NT2/D1 (cell line): ENCODE data around the gene MGAT5B.

Source experiments
- DNase-seq: peaks from one replicate; pipeline ENCODE4 v3.0.0-alpha.2; 2011; ENCODE audit warnings: low read depth, low spot score
- H3K27me3 ChIP-seq: 2 replicates; pipeline ENCODE4 v1.6.0; 2011; ENCODE audit warnings: mild to moderate bottlenecking; ENCODE audit not compliant: insufficient read length, insufficient read depth
- H3K36me3 ChIP-seq: 2 replicates; pipeline ENCODE4 v1.6.1; 2011; ENCODE audit warnings: mild to moderate bottlenecking, low read length, mixed read lengths; ENCODE audit not compliant: insufficient read depth, insufficient read length
- H3K4me1 ChIP-seq: 2 replicates; pipeline ENCODE4 v1.5.1; 2011; ENCODE audit not compliant: insufficient read depth, insufficient read length
- H3K4me3 ChIP-seq: 2 replicates; pipeline ENCODE4 v1.5.1; 2011; ENCODE audit warnings: low read depth; ENCODE audit not compliant: insufficient read length
- H3K9ac ChIP-seq: 2 replicates; pipeline ENCODE4 v1.6.0; 2011; ENCODE audit warnings: low read depth; ENCODE audit not compliant: insufficient read length
- H3K9me3 ChIP-seq: 2 replicates; pipeline ENCODE4 v1.5.1; 2011; ENCODE audit warnings: mild to moderate bottlenecking, low read length; ENCODE audit not compliant: insufficient read depth
- SUZ12 ChIP-seq: IDR thresholded peaks from 2 replicates; pipeline ENCODE4 v1.6.1; 2011; ENCODE audit not compliant: insufficient read length, insufficient read depth; ENCODE audit errors: extremely low read depth
- YY1 ChIP-seq: IDR thresholded peaks from 2 replicates; pipeline ENCODE4 v1.6.1; 2011; ENCODE audit not compliant: insufficient read length, insufficient read depth
- ZNF274 ChIP-seq: IDR thresholded peaks from 2 replicates; pipeline ENCODE4 v1.6.1; 2011; ENCODE audit warnings: mild to moderate bottlenecking, low read depth, low read length

MGAT5B gene

GRCh38 chr17:76872221-76872873 is 4.1 kb downstream of the MGAT5B start:
- Histone ChIP-seq H3K9ac (no peak overlapping the region), H3K4me3 (no peak overlapping the region), H3K9me3 (0 out of 2 replicates have a peak, but pooled peaks cover 9% of the 10 kb centered on the region), H3K36me3 (peaks cover 26% of the 10 kb centered on the region), H3K4me1 (peaks cover 10% of the 10 kb centered on the region), H3K27me3 (peaks cover 11% of the 10 kb centered on the region)
- no peak for TF ChIP-seq ZNF274
- TF ChIP-seq SUZ12: no peak
- TF ChIP-seq YY1: no peak
- DNase-seq: no peak

GRCh38 chr17:76872874-76873221 is 4.6 kb downstream of the MGAT5B start:
- Histone ChIP-seq H3K9ac (no peak overlapping the region), H3K36me3 (peaks cover 26% of the 10 kb centered on the region), H3K4me1 (peaks cover 7% of the 10 kb centered on the region), H3K4me3 (no peak overlapping the region), H3K9me3 (0 out of 2 replicates have a peak, but pooled peaks cover 9% of the 10 kb centered on the region), H3K27me3 (peaks cover 11% of the 10 kb centered on the region)
- DNase-seq: no peak
- TF ChIP-seq ZNF274 (no peak), YY1 (no peak), SUZ12 (no peak)

GRCh38 chr17:76873856-76874255 is 5.7 kb downstream of the MGAT5B start:
- Histone ChIP-seq H3K36me3 (peaks cover 26% of the 10 kb centered on the region), H3K9me3 (0 out of 2 replicates have a peak, but pooled peaks cover 9% of the 10 kb centered on the region), H3K4me1 (peaks cover 7% of the 10 kb centered on the region), H3K27me3 (peaks cover 9% of the 10 kb centered on the region), H3K4me3 (no peak overlapping the region), H3K9ac (no peak overlapping the region)
- TF ChIP-seq YY1 (no peak), SUZ12 (no peak), ZNF274 (no peak)
- no peak for DNase-seq

GRCh38 chr17:76877437-76877836 is 9.2 kb downstream of the MGAT5B start:
- Histone ChIP-seq H3K9me3 (0 out of 2 replicates have a peak, but pooled peaks cover 9% of the 10 kb centered on the region), H3K27me3 (no peaks in the 10 kb centered on the region), H3K4me1 (peaks cover 21% of the 10 kb centered on the region), H3K4me3 (no peak overlapping the region), H3K36me3 (peaks cover 29% of the 10 kb centered on the region), H3K9ac (no peak overlapping the region)
- TF ChIP-seq YY1: no peak
- no peak for TF ChIP-seq ZNF274
- no peak for TF ChIP-seq SUZ12
- DNase-seq: no peak

GRCh38 chr17:76878568-76878967 is 10.4 kb downstream of the MGAT5B start:
- TF ChIP-seq YY1 (no peak), SUZ12 (no peak), ZNF274 (no peak)
- H3K36me3 ChIP-seq: peaks cover 21% of the 10 kb centered on the region
- H3K9ac ChIP-seq: no peak overlapping the region
- 0 out of 2 replicates have a peak, but pooled peaks cover 9% of the 10 kb centered on the region for H3K9me3 ChIP-seq
- H3K4me3 ChIP-seq: no peak overlapping the region
- no peak for DNase-seq
- no peaks in the 10 kb centered on the region for H3K27me3 ChIP-seq
- peaks cover 17% of the 10 kb centered on the region for H3K4me1 ChIP-seq

- DNase-seq: no peak
- Histone ChIP-seq H3K9me3 (0 out of 2 replicates have a peak, but pooled peaks cover 9% of the 10 kb centered on the region), H3K9ac (no peak overlapping the region), H3K4me1 (peaks cover 17% of the 10 kb centered on the region), H3K27me3 (no peaks in the 10 kb centered on the region), H3K4me3 (no peak overlapping the region), H3K36me3 (peaks cover 16% of the 10 kb centered on the region)
- TF ChIP-seq YY1 (no peak), ZNF274 (no peak), SUZ12 (no peak)
These were observed 11.1 kb downstream of the MGAT5B start for GRCh38 chr17:76879254-76879653.

- Histone ChIP-seq H3K4me3 (no peak overlapping the region), H3K9me3 (0 out of 2 replicates have a peak, but pooled peaks cover 7% of the 10 kb centered on the region), H3K27me3 (no peaks in the 10 kb centered on the region), H3K36me3 (peaks cover 14% of the 10 kb centered on the region), H3K9ac (no peak overlapping the region), H3K4me1 (peaks cover 17% of the 10 kb centered on the region)
- TF ChIP-seq ZNF274: no peak
- TF ChIP-seq SUZ12: no peak
- no peak for TF ChIP-seq YY1
- DNase-seq: no peak
These were observed 11.5 kb downstream of the MGAT5B start for GRCh38 chr17:76879691-76880090.
